HG03442 (cell line): ENCODE measurements around the gene MAPKAP1.

Experiments
- ATAC-seq: cut with Tn5 transposase; IDR thresholded peaks from one replicate; pipeline ENCODE4 v1.9.1; 2021; ENCODE audit warnings: mild to moderate bottlenecking, moderate library complexity; ENCODE audit not compliant: unreplicated experiment

MAPKAP1 gene

DNA sequence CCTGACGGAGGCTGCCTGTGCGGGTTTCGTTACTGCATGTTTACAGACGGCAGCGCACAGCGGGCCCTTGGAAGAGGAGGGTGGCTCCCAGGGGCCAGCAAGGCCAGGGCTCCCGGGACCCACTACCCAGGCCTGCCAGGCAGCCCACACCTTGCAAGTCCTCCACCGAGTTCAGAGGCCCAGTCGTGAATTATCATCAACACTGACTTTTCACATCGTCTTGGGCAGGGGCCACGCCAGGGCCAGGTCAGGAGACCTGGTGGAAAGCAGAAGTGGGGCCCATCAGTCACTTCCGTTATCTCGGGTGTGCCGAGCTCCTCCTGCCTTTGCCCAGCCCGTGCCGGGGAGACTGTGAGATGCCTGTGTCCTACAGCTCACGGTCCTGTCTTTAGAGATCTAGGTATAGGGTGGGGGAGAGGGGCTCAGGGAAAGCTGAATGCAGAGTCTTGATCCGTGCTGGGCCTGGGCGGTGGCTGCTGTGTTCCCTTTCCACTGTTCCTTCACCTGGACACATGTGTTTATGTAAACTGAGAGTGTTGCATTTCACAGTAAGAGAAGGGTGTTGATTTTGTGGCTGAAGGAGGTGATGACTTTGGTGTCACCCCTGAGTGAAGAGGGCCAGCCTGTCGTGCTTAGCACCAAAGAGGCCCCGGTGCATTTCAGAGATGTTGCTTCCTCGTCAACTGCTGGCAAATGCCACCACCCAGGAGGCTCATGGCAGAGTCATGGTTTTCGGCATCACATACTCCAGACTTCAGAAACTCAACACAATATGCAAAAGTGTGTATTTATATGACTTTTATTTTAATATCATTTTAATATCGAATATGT lies 270.2 kb downstream of the MAPKAP1 start:
- no peak for ATAC-seq

DNA sequence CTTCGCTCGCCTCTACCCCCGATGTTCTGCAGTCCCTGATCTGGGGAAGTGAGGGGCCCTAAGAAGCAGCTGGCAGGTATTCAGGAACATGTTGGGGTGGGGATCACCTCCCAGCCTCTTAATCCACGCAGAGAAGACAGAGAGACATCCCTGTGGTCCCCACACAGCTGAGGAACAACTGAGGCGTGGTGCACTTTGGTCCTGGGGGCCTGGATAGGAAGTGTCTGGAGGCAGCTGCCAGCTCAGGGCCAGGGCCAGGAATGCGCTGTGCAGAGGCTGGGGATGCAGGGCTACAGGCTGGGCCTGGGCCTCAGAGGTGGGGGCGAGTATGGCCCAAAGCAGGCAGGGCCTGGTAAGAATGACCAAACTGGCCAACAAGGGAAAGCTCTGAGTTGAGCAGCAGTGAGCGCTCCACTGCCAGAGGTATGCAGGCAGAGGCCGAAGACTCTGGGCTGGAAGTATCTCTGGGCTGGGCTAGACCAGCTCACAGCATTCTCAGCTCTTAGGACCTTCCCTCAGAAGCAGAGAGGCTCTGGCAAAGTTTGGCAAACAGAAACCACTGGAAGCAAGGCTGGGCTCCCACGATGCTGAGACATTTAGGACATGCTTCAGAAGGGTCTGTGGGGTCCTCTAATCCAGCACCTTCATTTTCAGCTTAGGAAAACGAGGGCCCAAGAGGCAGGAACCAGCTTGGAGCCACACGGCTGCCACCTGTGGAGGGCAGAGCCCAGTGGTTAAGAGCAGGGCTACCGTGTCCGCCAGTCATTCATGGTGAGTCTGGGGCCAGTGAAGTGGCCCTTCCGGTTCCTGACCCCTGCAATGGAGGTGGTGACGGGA lies 271.0 kb downstream of the MAPKAP1 start:
- ATAC-seq = no peak

DNA sequence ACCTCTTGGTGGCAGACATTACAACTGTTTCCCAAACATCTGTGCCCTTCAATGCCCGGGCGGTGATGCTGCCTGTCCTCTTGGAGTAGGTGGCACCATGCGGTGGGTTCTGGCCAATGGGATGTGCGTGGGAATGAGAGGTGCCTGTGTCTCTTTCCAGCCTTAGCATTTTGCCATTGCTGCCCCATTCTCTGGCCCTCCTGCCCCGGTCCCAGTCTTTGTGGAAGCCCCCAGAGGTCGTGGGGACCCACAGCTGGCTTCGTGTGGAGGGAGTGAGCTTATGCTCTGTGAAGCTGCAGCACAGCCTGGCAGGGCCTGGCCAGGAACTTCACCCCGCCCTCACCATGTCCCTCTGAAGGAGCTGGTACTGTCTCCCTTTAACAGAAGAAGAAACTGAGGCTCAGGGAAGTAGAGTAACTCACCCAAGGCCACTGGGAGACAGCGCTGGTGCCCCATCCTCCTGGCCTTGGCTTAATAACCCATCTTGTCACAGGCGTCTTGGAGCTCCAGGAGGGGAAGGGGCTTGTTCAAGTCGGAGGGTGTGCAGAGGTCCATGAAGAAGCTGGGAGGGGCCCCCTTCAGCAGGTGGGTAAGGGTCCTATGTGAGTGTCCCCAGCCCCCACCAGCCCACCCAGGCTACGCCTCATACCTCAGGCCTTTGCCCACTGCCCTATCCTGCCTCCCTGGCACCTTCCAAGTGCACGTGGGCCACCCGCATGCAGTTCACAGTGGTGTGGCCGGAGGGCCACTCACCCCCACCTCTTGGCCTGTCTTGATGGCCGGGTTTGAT lies 271.8 kb downstream of the MAPKAP1 start:
- no peak for ATAC-seq

DNA sequence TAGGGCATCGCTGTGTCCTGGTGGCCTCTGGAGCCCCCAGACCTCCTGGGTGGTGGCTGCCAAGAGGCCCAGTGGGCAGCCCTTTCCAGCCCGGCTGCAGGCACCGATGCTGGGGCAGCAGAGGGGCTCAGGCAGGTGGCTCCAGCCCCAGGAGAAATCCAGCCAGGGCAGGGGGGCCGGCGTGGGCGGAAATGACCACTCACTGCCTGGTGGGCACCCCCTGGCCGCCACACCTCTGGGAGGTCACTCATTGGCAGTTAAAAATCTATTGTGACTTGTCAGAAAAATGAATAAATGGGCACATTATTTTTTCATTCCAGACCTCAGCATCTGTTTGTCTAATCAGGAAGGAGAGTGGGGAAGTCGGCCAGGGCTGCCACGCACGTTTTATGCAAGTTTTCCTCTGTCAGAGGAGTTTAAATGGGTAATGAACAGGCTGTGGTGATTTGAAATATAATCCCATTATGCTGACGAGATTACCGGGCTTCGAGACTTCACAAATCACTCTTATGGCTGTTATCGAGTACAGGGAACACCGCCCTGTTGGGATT lies 273.5 kb downstream of the MAPKAP1 start:
- ATAC-seq = no peak

DNA sequence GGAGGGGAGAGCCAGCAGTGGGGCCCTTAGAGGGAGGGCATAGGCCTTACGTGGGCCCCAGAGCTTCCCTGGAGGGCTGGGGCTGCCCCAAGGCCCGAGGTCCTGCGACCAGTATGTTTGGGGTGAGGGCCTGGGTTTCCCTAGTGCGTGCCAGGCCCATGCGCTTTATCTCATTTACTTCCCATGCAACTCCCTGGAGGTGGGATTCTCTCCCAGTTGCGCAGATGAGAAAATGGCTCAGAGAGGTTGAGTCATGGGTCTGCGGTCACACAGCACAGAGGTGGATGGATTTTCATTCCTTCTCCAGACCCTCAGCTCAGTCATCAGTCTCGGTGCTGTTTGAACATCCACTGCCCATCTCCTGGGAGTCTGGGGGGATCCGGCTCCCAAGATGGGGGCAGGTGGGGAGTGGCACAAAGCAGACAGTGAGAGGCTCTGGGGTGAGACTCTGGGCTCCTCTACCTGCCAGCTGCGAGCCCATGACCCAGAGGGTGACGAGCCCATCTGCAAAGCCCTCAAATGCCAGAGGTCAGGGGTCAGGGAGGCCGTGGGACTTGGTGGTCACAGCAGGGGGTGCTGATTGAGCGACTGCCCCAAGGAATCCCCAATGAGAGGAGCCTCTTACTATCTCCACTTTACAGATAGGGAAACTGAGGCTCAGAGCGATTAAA lies 274.2 kb downstream of the MAPKAP1 start:
- no peak for ATAC-seq

DNA sequence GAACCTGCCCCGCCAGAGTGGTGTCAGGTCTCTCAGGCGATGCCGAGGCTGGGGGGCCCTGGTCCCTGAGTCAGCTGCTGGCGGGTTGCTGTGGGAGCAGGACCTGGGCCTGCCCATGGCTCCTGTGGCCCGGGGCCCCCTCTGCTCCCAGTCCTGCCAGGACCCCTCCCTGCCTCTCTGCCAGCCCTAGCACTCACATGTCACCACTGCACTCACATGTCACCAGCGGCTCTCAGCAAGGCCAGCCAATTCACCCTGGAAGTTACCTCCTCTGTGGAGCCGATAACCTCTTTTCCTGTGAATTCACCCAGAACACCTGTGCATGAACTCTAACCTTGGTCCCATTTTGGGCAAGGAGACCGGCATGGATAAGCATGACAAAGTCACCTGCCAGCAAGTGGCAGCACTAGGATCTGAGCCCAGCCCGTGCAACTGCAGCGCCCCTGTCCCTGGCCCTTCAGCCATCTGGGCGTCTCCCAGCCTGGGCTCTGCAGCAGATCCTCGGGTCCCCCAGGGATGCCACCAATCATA lies 275.2 kb downstream of the MAPKAP1 start:
- no peak for ATAC-seq

DNA sequence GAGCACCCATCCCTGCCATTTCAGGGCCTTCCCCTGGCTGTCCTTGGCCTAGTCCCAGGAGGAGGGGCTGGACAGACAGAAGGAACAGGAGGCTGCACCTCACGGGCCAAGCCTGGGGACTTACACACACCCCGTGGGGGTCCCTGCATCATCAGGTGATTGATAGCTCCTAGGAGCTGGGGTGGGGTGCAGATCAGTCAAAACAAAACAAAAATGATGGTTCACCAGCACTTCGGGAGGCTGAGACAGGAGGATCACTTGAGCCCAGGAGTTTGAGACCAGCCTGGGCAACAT lies 276.0 kb downstream of the MAPKAP1 start:
- no peak for ATAC-seq

DNA sequence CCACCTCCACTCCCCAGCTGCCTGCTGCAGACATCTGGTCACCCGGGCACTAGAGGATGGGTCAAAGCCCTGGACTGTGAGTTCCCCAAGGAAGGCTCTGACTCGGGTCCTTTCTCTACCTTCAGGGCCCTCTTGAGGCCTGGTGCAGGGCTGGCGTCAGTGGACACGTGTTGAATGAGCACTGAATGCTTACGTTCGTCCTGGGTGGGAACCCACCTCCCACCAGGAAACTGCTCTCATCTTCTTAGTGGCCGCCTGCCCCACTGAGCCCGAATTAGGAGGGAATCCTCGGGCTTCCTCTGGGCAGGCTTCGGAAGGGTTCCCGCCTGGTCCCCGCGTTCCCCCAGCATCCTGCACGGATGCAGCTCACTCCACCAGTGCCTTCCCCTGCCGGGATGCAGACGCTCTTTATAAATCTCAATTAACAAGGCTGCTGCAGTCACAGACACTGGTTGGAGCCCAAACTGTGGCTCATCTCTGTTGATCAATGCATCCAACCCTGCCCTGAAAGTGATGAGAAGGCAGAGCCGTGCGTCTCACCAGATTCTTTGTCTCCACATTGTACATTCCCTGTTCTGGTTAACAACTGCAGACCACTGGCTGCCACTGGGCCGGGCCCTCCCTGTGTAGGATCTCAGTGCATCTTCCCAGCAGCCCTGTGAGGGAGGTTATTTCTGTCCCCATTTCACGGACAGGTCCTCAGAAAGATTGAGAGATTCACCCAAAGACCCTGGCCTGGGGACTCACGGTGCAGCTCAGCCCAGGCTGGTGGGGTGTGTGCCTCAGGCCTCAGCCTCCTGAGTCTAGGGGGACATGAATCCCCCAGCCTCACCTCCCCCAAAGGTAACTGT lies 276.6 kb downstream of the MAPKAP1 start:
- ATAC-seq = no peak

DNA sequence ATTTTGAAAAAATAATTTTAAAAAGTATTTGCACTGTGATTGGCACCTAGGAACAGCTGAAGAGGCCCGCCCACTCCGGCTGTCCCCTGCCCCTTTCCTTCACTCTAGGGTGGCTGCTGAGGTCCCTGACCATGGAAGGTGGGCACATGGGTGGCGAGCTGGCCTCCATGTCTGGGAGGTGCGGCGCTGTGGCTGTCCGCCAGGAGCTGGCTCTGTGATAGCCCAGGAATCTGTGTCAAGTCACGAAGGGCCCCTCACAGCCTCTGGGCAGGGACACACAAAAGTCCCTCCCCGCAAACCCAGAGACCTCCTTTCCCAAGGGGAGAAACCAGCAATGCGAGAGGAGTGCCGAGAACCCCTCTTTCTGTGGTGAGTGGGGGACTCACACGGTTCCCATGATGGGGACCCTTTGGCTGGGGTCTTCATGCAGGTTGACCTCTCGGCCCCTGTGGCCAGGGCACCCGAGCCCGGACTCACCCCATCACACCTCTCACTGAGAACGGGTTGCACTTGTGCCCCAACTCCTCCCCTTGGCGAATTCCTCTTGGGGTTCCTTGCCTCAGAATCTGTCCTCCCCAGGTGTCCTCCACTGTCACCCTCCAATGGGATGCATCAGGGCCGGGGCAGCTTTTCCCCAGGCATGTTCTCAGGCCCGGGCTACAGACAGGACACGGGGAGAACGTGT lies 277.4 kb downstream of the MAPKAP1 start:
- no peak for ATAC-seq

DNA sequence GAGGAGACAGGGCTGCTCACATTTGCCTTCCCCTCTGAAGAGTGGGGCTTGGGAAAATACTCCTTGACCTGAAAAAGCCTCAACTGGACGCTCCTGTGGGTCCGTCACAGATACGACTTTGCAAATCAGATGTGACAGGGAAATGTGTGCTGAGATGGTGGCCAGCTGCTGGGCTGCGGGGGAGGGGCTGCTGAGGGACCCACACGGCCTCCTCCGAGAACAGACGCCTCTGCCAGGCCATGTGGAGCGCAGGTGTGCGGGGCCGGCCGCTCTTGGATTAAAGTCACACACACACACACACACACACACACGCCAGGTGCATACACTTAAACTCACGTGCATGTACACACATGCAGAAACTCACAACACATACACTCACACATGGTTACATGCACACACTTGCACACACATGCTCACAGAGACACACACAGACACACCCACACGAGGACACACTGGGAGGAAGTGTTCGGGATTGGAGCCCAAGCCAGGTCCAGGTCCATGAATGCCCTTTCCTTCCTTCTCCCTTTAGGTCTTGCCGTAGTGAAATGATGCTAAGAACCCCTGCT lies 278.0 kb downstream of the MAPKAP1 start:
- no peak for ATAC-seq

DNA sequence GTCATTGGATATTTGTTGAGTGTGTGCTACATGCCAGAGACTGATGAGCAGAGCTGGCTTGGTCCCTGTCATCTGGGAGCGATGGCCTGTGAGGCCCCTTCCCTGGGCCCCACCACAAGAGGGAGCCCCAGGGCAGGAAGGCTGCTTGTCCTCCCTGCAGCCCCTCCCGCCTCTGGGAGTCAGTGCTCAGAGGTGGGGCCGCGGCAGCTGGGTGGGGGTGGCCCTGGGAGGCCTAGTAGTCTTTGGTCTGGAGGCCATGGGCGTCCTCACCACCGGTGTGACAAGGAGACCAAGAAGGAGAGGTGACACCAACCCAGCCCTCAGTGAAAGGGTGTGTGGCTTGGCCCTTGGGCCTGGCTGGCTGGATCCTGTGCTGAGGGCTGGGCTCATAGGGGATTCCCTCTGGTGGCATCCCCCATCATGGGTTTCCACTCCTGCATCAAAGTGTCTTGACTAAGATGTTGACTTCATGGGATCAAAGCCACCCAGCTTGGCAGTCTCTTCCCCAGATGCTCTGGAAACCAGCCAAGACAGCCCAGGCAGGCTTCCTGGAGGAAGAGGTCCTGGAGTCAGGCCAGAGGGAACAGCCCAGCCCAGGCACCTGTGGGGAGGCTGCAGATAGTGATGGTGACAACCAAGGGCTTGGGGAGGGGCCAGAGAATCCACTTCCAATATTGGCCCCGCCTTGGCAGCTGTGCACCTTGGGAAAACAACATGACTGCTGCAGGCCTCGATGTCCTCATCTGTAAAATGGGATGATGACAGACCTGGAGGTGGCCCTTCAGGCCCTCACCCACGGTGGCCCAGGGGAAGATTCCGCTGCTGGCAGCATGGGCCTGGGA lies 278.7 kb downstream of the MAPKAP1 start:
- ATAC-seq = no peak

DNA sequence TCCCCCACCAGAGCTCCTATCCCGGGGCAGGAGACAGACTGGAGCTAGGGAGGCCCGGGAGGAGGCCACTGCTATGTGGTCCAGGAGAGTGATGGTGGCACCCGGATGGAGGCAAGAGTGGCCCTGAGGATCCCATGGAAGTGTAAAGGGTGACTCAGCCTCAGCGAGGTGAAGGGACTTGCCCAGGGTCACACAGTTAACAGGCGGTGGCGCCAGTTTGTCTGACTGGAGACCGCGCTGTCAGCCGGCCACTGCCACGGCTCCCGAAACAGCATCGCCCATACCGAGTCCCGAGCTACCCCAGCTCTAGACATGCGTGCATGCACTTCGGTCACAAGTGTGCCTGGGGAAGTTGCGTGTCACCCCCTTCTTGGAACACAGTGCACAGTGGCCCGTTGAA lies 279.5 kb downstream of the MAPKAP1 start:
- ATAC-seq = no peak

DNA sequence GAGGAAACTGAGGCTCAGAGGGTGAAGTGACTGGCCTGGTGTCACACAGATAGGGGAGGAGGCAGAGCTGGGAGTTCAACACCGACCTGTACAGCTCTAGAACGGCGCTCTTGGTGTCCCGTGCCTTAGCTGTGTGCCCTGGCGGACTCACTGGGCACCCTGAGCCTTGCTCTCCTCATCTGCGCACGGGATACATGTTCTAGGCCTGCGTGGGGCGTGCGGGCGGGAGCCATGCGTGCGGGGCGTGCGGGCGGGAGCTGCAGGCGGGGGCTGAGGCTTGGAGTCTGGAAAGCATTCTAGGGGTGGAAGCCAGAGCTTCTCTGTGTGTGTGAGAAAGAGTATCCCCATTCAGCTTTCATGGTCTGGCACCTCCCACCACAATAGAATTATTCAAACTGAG lies 280.1 kb downstream of the MAPKAP1 start:
- no peak for ATAC-seq

DNA sequence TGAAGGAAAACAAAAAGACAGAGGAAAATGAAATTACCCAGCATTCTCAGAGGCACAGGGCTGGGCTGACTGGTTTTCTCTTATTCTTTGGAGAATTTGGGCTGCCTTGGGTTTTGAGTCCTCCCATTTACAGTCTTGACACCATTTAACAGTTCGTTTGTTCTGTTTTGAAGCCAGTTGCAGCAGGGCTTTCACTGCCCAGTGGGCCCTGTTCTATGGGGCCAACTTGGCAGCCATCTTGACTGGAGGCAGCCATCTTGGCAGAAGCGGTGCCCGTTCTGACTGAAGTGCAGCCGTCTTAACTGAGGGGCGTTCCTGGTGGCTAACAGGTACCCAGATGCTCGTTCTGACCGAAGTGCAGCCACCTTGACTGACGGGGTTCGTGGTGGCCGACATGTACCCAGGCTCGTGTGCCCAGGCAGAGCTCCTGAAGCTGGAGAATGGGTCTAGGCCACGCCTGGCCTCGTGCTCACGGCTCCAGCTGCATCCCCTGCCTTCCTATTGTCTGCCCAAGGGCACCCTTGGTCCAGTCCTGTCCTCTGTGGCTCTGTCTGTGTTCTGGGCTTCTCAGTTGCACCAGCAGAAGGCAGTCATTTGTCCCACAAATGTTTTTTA lies 281.0 kb downstream of the MAPKAP1 start:
- ATAC-seq = no peak

DNA sequence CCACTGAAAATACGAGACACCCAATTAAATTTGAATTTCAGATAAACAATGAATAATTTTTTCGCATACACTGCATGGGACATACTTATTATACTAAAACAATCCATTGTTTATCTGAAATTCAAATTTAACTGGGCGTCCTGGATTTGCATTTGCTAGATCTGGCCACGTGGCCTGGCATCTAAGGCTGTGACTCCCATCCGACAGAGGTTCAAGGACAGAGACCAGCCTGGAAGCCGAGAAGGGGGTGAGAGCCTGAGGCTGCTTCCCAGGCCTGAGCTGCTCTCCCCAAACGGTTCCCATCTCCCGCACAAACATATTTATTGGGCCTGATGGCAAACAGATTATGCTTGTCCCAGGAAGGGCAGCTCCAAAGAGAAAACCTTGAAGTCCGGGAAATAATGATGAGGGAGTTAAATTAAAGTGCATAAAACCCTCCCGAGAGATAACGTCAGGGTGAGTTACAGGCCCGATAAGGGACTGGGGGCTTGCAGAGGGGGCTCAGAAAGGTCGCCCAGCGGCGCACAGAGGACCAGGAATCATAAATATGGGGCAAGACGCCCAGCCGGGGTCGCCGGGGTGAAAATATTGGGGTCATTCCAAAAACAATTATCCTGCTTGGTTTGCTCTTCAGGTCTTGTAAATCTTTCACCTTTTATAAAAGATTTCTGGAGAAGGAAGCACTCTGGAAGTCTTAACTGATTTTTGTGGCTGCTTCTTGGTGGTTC lies 281.7 kb downstream of the MAPKAP1 start:
- ATAC-seq = no peak

DNA sequence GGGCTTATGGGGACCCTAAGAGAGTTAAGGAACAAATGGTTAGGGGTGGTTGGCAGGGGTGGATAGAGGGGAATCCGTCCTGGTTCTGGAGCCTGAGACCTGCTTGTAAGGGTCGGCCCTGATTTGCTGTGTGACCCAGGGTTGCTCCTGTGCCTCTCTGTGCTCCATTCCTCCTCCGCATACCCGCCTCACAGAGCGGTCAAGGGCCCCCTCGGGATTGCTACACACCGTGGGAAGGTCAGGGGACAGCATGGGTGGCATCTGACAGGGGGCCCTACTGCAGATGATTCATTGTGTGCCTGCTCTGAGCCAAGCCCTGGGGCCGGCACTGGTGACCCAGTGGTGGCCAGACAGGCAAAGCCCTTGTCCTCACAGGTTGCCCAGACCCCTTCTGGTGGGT lies 283.0 kb downstream of the MAPKAP1 start:
- no peak for ATAC-seq

DNA sequence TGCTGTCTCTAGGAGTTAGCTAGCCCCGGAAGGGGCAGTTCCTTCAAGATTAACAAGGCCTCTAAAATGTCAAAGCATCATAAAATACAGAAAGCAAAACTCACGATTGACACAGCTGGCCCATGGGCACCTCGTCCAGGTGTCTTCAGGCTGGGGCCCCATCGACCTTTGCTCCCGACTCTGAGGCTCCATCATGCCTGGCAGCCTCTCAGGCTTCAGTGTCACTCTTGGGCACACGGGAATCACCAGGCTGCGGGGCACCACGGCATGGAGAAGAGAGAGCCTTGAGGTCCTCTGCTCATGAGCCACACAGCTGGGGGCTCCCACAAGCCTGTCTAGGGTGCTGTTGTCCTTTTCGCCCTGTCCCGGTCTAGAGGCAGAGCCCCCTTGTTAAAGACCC lies 284.2 kb downstream of the MAPKAP1 start:
- ATAC-seq = no peak
